GM20431 (cell line): Measurements from ENCODE around the gene CD274.
"Not testable (repeated sequence)": the region's sequence is repeated elsewhere in the genome, so short reads cannot be mapped to it uniquely, and the experiment has no call there.

ENCODE experiments used
- in situ Hi-C: fragments of 300-500 bp; cut with MseI, MboI; formaldehyde crosslinking; loops from one replicate; pipeline ENCODE4 v1.15.0; 2020; ENCODE audit warnings: low sequenced_read_pairs; ENCODE audit not compliant: unreplicated experiment

Gene CD274

GRCh38 chr9:5455181-5455580, 4.8 kb downstream of the CD274 start:
- in situ Hi-C loops = loop anchor here (25.0 kb wide), 1 partner anchor 132 kb away; no protein-coding TSS in a partner anchor

GRCh38 chr9:5459289-5459829, 9.0 kb downstream of the CD274 start:
- in situ Hi-C loops = loop anchor here (25.0 kb wide), 1 partner anchor 128 kb away; no protein-coding TSS in a partner anchor

GRCh38 chr9:5460157-5460556, 9.8 kb downstream of the CD274 start:
- in situ Hi-C loops = loop anchor here (25.0 kb wide), 1 partner anchor 127 kb away; no protein-coding TSS in a partner anchor

DNA sequence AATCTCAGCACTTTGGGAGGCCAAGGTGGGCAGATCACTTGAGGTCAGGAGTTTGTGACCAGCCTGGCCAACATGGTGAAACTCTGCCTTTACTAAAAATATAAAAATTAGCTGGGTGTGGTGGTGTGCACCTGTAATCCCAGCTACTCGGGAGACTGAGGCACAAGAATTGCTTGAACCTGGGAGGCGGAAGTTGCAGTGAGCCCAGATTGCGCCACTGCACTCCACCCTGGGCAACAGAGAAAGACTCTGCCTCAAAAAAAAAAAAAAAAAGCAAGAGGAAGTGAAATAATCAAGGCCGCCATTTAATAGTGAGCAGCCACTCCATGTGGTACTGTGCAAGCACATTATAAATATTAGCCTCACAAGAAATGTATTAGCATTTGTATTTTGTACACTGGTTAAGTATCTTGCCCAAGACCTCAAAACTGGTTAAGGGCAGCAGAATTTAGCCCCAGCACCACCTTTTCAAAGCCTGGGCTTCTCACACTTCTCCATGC, 14.5 kb downstream of the CD274 start:
- in situ Hi-C loops = loop anchor here (25.0 kb wide), 1 partner anchor 122 kb away; no protein-coding TSS in a partner anchor

DNA sequence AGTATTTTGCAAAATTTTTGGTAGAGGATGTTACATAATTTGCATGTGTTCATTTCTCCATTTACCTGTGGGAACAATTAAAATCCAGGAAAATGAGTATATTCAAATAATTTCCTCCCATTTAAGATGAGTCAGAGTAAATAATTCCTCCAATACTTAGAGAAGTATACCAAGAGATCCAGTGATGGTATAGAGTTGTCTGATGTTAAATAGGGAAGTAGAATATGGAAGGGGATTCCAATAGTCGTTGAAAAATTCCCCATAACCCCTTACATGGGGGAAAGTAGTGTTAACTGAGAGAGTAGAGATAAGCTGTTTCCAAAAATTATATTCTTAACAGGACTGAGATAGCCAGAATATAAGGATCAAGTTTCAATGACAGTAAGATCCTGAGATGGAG, 15.7 kb downstream of the CD274 start:
- in situ Hi-C loops = loop anchor here (25.0 kb wide), 1 partner anchor 121 kb away; no protein-coding TSS in a partner anchor

DNA sequence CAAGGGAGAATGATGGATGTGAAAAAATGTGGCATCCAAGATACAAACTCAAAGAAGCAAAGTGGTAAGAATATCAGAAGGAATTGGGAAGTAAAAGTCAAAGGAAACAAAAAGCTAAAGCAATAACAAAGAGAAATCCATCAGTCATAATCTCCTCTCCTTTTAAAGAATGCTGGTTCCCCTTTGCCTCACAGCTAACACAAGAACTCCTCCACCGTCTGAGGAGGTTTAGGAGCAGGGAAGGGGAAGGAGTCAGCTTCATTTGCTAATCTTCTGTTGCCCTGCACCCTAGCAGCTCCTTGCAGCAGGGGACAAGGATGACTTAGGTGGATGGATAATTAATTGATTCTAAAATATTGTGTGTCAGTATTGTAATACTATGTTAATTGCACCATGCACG, 16.4 kb downstream of the CD274 start:
- in situ Hi-C loops = loop anchor here (25.0 kb wide), 1 partner anchor 121 kb away; no protein-coding TSS in a partner anchor

DNA sequence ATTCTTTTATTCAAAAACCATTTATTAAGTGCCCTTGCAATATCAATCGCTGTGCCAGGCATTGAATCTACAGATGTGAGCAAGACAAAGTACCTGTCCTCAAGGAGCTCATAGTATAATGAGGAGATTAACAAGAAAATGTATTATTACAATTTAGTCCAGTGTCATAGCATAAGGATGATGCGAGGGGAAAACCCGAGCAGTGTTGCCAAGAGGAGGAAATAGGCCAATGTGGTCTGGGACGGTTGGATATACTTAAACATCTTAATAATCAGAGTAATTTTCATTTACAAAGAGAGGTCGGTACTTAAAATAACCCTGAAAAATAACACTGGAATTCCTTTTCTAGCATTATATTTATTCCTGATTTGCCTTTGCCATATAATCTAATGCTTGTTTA, 18.5 kb downstream of the CD274 start:
- in situ Hi-C loops = loop anchor here (25.0 kb wide), 1 partner anchor 118 kb away; no protein-coding TSS in a partner anchor

- in situ Hi-C loops = loop anchor here (25.0 kb wide), 1 partner anchor 117 kb away; no protein-coding TSS in a partner anchor
These were observed 19.8 kb downstream of the CD274 start for GRCh38 chr9:5470122-5470521.

DNA sequence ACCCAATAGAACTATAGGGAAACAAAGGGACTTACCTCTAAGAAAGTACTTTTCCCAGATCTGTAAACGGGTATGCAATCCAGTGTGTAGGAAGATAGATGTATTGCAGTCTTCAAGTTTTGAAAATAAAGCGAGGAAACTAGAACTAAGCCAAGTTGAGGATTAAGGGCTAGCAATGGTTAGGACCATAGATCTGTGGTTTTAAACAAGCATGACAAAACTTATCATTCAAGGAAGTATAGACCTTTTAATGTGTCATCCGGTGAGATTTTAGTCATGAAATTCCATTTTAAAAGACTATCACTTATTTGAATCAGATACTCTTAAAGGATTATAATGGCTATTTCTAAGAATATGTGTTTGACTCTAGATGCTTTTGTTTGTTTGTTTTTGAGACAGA, 20.5 kb downstream of the CD274 start:
- in situ Hi-C loops = loop anchor here (25.0 kb wide), 1 partner anchor 116 kb away; no protein-coding TSS in a partner anchor

DNA sequence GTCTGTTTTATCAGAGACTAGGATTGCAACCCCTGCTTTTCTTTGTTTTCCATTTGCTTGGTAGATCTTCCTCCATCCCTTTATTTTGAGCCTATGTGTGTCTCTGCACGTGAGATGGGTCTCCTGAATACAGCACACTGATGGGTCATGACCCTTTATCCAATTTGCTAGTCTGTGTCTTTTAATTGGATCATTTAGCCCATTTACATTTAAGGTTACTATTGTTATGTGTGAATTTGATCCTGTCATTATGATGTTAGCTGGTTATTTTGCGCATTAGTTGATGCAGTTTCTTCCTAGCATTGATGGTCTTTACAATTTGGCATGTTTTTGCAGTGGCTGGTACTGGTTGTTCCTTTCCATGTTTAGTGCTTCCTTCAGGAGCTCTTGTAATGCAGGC, 25.3 kb downstream of the CD274 start:
- in situ Hi-C loops = not testable (repeated sequence)

DNA sequence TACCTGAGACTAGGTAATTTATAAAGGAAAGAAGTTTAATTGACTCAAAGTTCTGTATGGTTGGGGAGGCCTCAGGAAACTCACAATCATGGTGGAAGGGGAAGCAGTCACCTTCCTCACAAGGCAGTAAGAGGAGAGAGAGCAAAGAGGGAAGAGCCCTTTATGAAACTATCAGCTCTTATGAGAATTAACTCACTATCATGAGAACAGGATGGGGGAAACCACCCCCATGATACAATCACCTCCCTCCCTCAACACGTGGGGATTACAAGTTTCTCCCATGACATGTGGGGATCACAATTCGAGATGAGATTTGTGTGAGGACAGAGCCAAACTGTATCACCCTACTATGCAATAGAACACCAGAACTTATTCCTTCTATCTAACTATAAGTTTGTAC, 27.9 kb downstream of the CD274 start:
- in situ Hi-C loops = no loop called here

DNA sequence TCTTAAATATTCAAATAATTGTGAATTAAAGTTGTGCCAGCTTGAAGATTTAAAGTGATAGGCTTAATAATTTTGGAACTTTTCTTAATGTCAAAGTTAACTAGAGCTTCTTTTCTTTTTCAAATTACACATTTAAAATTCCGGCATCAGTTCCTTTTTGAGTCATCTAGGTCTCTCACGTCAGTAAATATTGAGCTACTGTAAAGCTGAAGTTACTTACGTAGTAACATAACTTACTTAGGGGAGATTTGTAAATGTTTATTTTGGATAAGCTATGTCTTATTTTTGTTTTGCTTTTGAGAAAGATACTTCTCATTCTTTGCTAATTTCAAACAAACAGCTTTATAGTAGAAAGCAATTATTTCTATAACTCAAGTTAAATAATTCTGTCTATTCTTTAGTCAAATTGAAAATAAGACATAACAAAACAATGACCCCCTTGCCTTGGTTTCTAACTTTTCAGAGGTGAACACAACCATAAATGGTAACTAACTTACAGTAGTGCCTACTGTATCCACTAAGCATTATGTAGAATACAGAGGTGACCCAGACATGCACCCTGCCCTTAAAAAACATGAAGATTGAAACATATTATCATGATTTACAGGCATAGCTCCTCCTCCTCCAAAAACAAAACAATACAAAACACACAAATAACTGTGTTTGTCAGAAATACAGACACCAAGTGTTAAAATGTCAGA, 29.8 kb downstream of the CD274 start:
- in situ Hi-C loops = no loop called here

DNA sequence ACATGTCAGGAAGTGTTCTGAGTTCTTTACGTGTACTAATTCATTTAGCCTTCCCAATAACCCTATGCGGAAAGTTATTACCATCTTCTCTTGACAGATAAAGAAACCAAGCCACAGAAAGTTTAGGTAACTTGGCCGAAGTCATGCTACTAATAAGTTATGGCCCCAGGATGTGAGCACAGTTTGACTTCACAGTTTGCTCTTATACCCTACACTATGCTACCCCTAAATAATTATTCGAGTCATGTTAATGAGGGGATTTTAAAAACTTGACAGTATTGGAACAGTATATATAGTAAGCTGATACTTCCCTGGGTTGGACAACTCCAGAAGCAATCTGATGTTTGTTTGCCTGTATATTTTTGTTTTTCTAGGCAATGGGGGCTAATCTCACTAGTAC, 30.6 kb downstream of the CD274 start:
- in situ Hi-C loops = no loop called here

GRCh38 chr9:5481322-5482040, 31.1 kb downstream of the CD274 start:
- in situ Hi-C loops = no loop called here

DNA sequence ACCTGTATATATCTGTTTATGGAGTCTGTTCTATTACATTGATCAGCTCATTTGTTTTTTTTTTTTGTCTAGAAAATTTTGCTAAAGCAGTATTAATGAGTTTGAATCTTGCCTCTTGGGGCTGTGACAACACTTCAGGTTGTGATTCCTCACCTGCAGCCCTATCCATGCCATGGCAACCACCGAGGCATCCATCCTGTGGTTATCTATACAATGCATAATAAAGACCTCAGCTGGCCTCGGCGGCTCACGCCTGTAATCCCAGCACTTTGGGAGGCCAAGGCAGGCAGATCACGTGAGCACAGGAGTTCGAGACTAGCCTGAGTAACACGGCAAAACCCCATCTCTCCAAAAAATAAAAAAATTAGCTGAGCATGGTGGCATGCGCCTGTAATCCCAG, 31.9 kb downstream of the CD274 start:
- in situ Hi-C loops = no loop called here

DNA sequence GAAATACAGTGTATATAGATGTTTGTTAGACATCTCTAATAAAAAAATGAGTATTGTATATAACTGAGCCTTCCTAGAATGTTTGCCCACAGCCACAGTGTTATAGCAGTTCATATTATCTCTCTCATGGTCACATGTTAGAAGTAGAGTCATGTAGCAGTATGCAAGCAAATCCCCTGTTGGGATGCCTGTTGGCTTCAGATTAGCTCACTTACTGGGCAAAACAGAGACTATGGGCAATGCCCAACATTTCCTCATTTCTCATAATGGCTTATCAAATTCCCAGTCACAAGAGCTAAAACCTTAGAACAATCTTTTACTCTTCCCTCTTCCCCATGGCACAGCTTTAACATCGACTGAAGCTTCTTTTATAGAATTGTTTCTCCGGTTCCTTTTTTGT, 33.0 kb downstream of the CD274 start:
- in situ Hi-C loops = no loop called here

DNA sequence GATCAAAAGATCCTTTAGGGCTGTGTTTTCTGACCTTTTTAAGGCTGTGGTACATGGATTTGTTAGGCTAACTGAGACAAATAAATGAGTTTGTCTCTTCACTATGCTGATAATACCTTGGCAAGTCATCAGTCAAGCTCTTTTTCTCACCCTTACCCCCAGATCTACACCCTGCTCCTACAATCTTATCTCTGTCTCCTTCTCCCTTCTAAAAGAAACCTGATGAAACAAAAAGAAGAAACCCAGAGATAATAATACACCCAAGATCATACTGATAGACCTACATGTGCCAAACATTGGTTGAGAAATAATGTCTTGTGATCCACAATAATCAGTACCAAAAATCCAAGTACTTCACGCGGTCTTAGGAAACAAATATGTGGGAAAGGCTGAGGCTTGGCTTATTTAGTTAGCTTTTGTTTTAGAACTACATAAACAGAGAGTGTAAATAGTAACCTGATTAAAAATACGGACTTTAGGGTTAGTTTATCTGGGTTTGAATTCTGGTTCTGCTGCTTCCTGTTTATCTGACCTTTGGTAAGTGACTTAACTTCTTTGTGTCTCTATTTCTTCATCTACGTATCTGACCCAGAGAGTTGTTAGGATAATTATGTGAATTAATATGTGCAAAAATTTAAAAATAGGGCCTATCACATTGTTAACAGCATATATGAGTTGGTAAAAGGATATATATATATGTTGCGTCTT, 35.2 kb downstream of the CD274 start:
- in situ Hi-C loops = no loop called here

GRCh38 chr9:5486988-5487387, 36.6 kb downstream of the CD274 start:
- in situ Hi-C loops = no loop called here

DNA sequence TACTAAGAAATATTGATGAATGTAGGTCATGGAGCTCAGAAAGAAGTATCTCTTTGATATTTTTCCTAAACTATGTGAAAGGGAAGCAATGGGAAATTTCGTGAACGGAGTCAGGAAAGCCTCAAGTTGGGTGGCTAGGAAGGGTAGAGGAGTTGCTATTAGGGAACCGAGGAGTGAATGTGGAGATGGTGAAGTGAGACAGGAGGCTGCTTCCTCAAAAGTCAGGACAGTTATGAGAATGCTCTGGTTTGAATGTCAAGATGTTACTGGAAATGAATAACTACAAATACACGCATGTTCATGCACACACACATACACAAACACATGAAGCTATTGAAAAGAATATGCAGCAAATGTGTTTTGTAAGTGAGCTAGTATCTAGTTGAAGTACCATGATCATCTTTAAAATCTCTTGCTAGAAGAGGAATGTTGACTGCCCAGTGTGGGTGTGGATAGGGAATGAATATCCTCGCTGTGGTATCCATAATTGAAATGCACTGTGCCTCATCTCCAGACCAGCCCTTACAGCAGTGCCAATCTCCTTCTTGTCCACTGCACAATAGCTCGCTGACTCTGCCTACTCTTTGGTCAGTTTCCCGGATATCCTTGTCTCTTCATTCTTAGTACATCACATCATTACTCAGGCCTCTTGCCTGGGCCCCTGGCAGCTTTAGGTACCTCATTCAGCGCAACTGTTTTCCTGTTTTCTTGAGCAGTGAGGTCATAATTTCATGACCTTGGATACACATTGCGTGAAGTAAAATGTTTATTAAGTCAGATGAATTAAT, 38.1 kb downstream of the CD274 start:
- in situ Hi-C loops = no loop called here
